Activated CD4-positive, alpha-beta T cell treated with anti-CD3 and anti-CD28 coated beads for 36 hours (primary cell): ENCODE data around the gene TMPRSS12. TPM values are rescaled to one million over a fixed set of nuclear protein-coding genes. Genes with fewer than 3 reads are reported as not detected.
"Not testable (repeated sequence)": the region's sequence is repeated elsewhere in the genome, so short reads cannot be mapped to it uniquely, and the experiment has no call there.

Experiments used
- ATAC-seq: fragments of 200-7000 bp; cut with Tn5 transposase; one replicate; pipeline ENCODE4 v1.10.0; 2021; ENCODE audit warnings: mild to moderate bottlenecking, moderate library complexity
- CTCF ChIA-PET: fragments of 350-600 bp; sonication (Branson Sonifier 250); formaldehyde crosslinking; loops from one replicate; lab custom pipeline; 2021; ENCODE audit warnings: antibody characterized with exemption; lab: Charles Lee
- POLR2A ChIA-PET: fragments of 350-600 bp; sonication (Branson Sonifier 250); formaldehyde crosslinking; loops from one replicate; lab custom pipeline; 2021; ENCODE audit warnings: antibody characterized with exemption, inconsistent platforms; lab: Charles Lee
- DNase-seq: peaks from one replicate; pipeline ENCODE4 v3.0.0-alpha.2; 2020
- H3K27ac Mint-ChIP-seq: one replicate; pipeline ENCODE4 v1.8.0; 2021; ENCODE audit warnings: mixed read lengths
- H3K27me3 Mint-ChIP-seq: one replicate; pipeline ENCODE4 v1.8.0; 2021; ENCODE audit warnings: mixed read lengths
- H3K36me3 Mint-ChIP-seq: one replicate; pipeline ENCODE4 v1.8.0; 2021; ENCODE audit warnings: low read depth, mixed read lengths
- H3K4me1 Mint-ChIP-seq: one replicate; pipeline ENCODE4 v1.8.0; 2021; ENCODE audit warnings: mixed read lengths
- H3K4me3 Mint-ChIP-seq: one replicate; pipeline ENCODE4 v1.8.0; 2021; ENCODE audit warnings: mild to moderate bottlenecking, moderate library complexity, mixed read lengths
- H3K9me3 Mint-ChIP-seq: one replicate; pipeline ENCODE4 v1.8.0; 2021; ENCODE audit warnings: low read depth, mixed read lengths
- intact Hi-C, 2 experiments: fragments of 100-400 bp; cut with DNase I in 1 of 2; cut with micrococcal nuclease in 1 of 2; formaldehyde crosslinking; loops; one replicate each; pipeline versions ENCODE4 v1.14.2 to v1.15.1; 2022 to 2024; cut with DNase I, micrococcal nuclease
- total RNA-seq, 2 experiments: library from RNA; stranded (reverse); gene quantifications; one replicate each; pipeline ENCODE4 v1.2.3, GENCODE V29; 2021

TMPRSS12 gene
- total RNA-seq, 2 experiments from 2014 or later = not detected

DNA sequence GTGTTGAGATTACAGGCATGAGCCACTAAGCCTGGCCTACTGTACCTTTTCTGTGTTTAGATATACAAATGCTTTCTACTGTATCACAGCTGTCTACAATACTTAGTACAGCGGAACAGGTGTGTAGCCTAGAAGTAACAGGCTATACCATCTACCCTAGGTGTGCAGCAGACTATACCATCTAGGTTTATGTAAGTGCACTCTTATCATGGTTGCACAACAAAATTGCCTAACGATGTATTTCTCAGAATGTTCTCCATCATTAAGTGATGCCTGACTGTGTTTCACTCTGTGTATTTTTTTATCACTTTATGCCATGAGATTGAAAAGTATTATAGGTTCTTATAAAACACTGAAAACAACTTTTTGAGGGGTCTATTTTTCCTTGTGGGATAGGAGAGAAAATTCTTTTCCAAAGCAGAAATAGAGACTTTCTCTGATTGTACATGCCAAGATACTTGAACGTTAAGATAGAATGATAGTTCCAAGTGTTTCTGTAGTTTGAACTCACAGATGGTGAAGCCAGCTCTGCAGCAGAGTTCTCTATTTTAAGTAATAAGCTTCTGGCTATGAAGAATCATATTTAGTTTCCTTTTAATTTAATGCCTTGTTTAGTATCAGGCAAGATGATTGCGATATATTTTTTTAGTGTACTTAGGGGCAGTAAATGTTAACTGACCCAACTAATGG, 17.0 kb downstream of the TMPRSS12 start:
- ATAC-seq = no peak
- H3K36me3 Mint-ChIP-seq = no peaks in the 10 kb centered on the region

DNA sequence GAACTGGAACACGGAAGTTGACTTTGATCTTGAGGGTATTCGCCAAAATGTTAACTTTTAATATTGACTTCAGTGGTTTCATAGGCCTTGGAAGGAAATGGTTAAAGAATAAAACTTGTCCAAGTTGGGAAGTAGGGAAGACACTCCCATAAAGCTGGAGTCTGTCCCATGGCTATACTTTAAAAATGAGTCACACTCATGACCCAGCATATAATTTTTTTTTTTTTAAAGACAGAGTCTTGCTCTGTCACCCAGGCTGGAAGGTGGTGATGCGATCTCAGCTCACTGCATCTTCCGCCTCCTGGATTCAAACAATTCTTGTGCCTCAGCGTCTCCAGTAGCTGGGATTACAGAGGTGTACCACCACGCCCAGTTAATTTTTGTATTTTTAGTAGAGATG, 19.6 kb downstream of the TMPRSS12 start:
- Mint-ChIP-seq H3K36me3 (peaks cover 3% of the 10 kb centered on the region), H3K4me1 (peaks cover 6% of the 10 kb centered on the region), H3K9me3 (peaks cover 12% of the 10 kb centered on the region), H3K4me3 (no peak overlapping the region), H3K27ac (no peak overlapping the region), H3K27me3 (no peaks in the 10 kb centered on the region)
- ChIA-PET POLR2A (no interaction called here), CTCF (interaction anchor here (1.3 kb wide), 1 partner anchor 47 kb away, joined by 5 read pairs; no protein-coding TSS in a partner anchor)
- intact Hi-C loops = no loop called here
- DNase-seq = no peak
- no peak for ATAC-seq

More for the DNA sequence above, 17.0 kb downstream of the TMPRSS12 start:
- POLR2A ChIA-PET = no interaction called here
- Mint-ChIP-seq H3K27ac (no peak overlapping the region), H3K4me1 (no peaks in the 10 kb centered on the region), H3K4me3 (no peak overlapping the region), H3K9me3 (peaks cover 3% of the 10 kb centered on the region), H3K27me3 (no peaks in the 10 kb centered on the region)
- CTCF ChIA-PET = interaction anchor here (1.1 to 1.3 kb wide), 2 partner anchors 14 to 34 kb away, joined by 3 to 6 read pairs; no protein-coding TSS in a partner anchor
- no peak for DNase-seq
- intact Hi-C loops = no loop called here

DNA sequence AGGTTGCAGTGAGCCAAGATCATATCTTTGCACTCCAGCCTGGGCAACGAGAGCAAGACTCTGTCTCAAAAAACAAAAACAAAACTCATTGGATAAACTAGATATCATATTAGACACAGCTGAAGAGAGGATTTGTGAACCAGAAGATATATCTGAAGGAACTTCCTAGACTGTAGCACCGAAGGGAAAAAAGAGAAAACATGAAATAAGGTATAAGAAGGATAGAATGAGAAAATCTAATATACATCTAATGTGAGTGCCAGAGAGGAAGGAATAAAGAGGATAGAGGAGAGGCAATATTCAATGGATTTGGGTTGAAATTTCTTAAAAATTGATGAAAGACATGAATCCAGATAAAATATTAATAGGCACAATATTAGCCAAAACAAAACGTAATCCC, 22.5 kb downstream of the TMPRSS12 start:
- ATAC-seq (no peak), DNase-seq (no peak)
- H3K36me3 Mint-ChIP-seq = peaks cover 3% of the 10 kb centered on the region
- peaks cover 19% of the 10 kb centered on the region for H3K4me1 Mint-ChIP-seq
- H3K4me3 Mint-ChIP-seq = no peak overlapping the region
- ChIA-PET POLR2A (no interaction called here), CTCF (no interaction called here)
- no peak overlapping the region for H3K27ac Mint-ChIP-seq
- no peaks in the 10 kb centered on the region for H3K27me3 Mint-ChIP-seq
- H3K9me3 Mint-ChIP-seq = peaks cover 17% of the 10 kb centered on the region
- intact Hi-C loops = no loop called here

DNA sequence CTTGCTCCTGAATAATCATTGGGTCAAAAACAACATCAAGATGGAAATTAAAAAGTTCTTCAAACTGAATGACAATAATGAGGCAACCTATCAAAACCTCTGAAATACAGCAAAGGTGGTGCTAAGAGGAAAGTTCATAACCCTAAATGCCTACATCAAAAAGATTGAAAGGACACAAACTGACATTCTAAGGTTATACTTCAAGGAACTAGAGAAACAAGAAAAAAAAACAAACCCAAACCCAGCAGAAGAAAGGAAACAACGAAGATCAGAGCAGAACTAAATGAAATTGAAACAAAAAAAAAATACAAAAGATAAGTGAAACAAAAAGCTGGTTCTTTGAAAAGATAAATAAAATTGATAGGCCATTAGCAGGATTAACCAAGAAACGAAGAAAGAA, 26.2 kb downstream of the TMPRSS12 start:
- H3K36me3 Mint-ChIP-seq, CTCF ChIA-PET, ATAC-seq, intact Hi-C loops, H3K27me3 Mint-ChIP-seq, DNase-seq, H3K4me3 Mint-ChIP-seq: not testable (repeated sequence)
- H3K4me1 Mint-ChIP-seq = peaks cover 19% of the 10 kb centered on the region
- POLR2A ChIA-PET = interaction anchor here (0.6 kb wide), 1 partner anchor 103 kb away, joined by 5 read pairs; no protein-coding TSS in a partner anchor
- peak overlapping the region; percentile 11 for H3K27ac Mint-ChIP-seq
- H3K9me3 Mint-ChIP-seq = peaks cover 17% of the 10 kb centered on the region

DNA sequence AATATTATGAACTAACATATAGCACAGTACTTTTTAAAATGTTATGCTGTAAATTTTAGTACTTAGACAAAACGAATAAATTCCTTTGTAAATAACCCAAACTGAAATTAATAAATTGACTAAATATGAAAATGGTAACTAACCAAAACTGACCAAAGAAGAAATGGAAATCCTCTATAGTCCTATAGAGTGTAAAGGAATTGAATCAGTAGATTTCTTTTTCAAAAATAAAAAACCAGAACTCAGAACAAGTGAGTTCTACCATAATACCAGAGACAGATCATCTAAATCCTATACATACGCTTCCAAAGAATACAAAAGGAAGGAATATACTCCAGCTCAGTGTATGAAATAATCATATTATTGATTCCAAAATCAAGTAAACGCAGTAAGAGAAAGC, 39.8 kb downstream of the TMPRSS12 start:
- ATAC-seq (no peak), DNase-seq (no peak)
- Mint-ChIP-seq H3K36me3 (no peaks in the 10 kb centered on the region), H3K9me3 (peaks cover 7% of the 10 kb centered on the region), H3K4me1 (no peaks in the 10 kb centered on the region), H3K27ac (no peak overlapping the region), H3K4me3 (no peak overlapping the region), H3K27me3 (no peaks in the 10 kb centered on the region)
- CTCF ChIA-PET = interaction anchor here (0.6 to 0.7 kb wide), 2 partner anchors 14 to 363 kb away, joined by 3 read pairs; no protein-coding TSS in a partner anchor
- POLR2A ChIA-PET = no interaction called here
- intact Hi-C loops = no loop called here

DNA sequence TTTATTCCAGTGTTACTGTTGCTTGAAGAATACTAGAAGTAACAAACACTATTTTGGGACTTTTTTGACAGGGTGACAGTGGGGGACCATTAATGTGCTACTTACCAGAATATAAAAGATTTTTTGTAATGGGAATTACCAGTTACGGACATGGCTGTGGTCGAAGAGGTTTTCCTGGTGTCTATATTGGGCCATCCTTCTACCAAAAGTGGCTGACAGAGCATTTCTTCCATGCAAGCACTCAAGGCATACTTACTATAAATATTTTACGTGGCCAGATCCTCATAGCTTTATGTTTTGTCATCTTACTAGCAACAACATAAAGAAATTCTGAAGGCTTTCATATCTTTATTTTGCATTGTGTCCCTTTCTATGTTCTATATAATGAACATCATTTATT, 44.5 kb downstream of the TMPRSS12 start:
- Mint-ChIP-seq H3K9me3 (peaks cover 4% of the 10 kb centered on the region), H3K27ac (no peak overlapping the region), H3K4me3 (no peak overlapping the region), H3K27me3 (no peaks in the 10 kb centered on the region), H3K4me1 (no peaks in the 10 kb centered on the region), H3K36me3 (no peaks in the 10 kb centered on the region)
- ATAC-seq = no peak
- intact Hi-C loops = no loop called here
- POLR2A ChIA-PET = no interaction called here
- DNase-seq = no peak
- CTCF ChIA-PET = no interaction called here

DNA sequence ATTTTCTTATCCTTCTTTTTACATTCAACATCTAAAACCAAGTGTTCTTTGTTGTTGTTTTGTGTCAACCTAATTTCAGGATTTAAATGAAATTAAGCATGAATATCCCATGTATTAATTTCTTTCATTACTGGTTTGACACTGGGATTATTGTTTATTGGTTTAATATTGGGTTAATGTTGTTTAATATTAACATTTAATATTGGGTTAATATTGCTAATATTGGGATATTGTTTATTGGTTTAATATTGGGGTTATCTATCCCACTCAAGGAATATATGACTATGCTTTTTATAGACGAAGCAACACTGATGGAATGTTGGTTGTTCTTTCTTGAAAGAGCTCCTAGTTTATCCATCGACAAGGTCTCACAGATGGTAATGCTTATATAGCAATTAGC, 45.9 kb downstream of the TMPRSS12 start:
- Mint-ChIP-seq H3K4me1 (no peaks in the 10 kb centered on the region), H3K27ac (no peak overlapping the region), H3K36me3 (no peaks in the 10 kb centered on the region), H3K4me3 (no peak overlapping the region), H3K9me3 (no peaks in the 10 kb centered on the region), H3K27me3 (no peaks in the 10 kb centered on the region)
- CTCF ChIA-PET = interaction anchor here (1.0 to 1.3 kb wide), 3 partner anchors 9 to 59 kb away, joined by 3 read pairs; no protein-coding TSS in a partner anchor
- POLR2A ChIA-PET = no interaction called here
- intact Hi-C loops = no loop called here
- DNase-seq (no peak), ATAC-seq (no peak)

DNA sequence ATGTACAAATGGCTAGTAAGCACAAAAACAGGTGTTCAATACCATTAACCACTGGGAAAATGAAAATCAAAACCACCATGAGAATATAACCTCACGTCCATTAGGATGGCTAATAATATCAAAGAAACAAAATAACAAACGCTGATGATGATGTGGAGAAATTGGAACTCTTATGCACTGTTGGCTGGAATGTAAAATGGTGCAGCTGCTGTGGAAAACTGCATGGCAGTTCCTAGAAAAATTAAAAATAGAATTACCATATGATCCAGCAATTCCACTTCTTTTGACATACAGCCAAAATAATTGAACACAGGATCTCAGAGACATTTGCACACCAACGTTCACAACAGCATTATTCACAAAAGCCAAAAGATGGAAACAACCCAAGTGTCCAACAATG, 51.5 kb downstream of the TMPRSS12 start:
- ChIA-PET CTCF (no interaction called here), POLR2A (no interaction called here)
- ATAC-seq (no peak), DNase-seq (no peak)
- Mint-ChIP-seq H3K9me3 (no peaks in the 10 kb centered on the region), H3K36me3 (no peaks in the 10 kb centered on the region), H3K27ac (no peak overlapping the region), H3K4me1 (no peaks in the 10 kb centered on the region), H3K4me3 (no peak overlapping the region), H3K27me3 (no peaks in the 10 kb centered on the region)
- intact Hi-C loops = no loop called here

DNA sequence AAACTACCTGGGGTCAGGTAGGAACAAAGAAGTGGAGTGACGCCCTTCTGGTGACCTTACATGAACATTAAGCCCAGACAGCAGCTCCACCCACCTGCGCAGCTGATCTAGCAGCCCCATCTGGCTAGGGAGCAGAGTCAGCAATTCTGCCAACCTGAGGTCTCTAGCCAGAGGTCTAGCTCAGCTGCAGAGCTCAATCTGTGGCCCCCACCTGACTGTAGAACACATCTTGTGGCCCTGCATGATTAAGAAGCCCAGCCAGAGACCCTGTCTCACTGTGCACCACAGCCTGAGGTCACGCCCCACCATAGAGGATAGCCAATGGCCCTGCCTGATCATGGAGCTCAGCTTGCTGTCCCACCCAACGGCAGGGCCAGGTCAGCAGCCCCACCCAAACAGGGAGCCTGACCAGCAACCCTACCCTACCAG, 59.0 kb downstream of the TMPRSS12 start:
- CTCF ChIA-PET = interaction anchor here (0.5 to 1.4 kb wide), 2 partner anchors 27 to 400 kb away, joined by 3 to 4 read pairs; no protein-coding TSS in a partner anchor

DNA sequence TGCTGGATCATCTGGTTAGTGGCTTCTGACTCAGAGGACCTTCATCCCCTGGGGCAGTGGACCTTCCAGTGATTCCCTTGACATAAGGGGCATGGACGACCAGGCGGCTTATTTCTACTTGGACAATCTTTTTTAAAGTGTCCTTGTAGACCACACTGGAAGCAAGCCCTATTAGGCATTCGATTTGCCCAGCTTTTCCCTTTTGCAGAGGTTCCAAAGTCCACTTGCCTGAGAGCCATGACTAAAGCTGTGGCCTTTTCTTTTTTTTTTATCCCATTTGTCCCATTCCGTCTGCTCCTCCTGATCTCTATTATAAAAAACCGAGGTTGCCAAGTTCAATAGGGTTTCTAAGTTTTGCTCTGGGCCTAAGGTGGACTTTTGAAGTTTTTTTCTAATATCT, 65.8 kb downstream of the TMPRSS12 start:
- H3K9me3 Mint-ChIP-seq = peaks cover 19% of the 10 kb centered on the region
- POLR2A ChIA-PET, H3K36me3 Mint-ChIP-seq, H3K27me3 Mint-ChIP-seq, CTCF ChIA-PET, ATAC-seq, H3K4me3 Mint-ChIP-seq, intact Hi-C loops, H3K27ac Mint-ChIP-seq, H3K4me1 Mint-ChIP-seq, DNase-seq: not testable (repeated sequence)

More for the DNA sequence above, 59.0 kb downstream of the TMPRSS12 start:
- Mint-ChIP-seq H3K36me3 (no peaks in the 10 kb centered on the region), H3K4me3 (no peak overlapping the region), H3K27ac (no peak overlapping the region), H3K9me3 (no peaks in the 10 kb centered on the region), H3K27me3 (no peaks in the 10 kb centered on the region), H3K4me1 (no peaks in the 10 kb centered on the region)
- ATAC-seq (no peak), DNase-seq (no peak)
- intact Hi-C loops = no loop called here
- POLR2A ChIA-PET = interaction anchor here (0.7 kb wide), 1 partner anchor 10 kb away, joined by 3 read pairs; no protein-coding TSS in a partner anchor

DNA sequence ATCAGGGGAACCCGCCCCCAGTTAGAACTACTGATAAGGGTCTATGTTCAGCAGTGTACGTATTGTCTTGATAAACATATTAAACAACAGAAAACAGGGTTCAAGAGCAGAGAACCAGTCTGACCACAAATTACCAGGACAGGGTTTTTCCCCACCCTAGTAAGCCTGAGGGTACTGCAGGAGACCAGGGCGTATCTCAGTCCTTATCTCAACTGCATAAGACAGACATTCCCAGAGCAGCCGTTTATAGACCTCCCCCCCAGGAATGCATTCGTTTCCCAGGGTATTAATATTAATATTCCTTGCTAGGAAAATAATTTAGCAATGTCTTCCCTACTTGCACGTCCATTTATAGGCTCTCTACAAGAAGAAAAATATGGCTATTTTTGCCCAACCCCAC, 69.6 kb downstream of the TMPRSS12 start:
- H3K27me3 Mint-ChIP-seq, DNase-seq, intact Hi-C loops, CTCF ChIA-PET, ATAC-seq, H3K4me1 Mint-ChIP-seq, H3K27ac Mint-ChIP-seq, H3K4me3 Mint-ChIP-seq: not testable (repeated sequence)
- POLR2A ChIA-PET = interaction anchor here (0.6 kb wide), 1 partner anchor 112 kb away, joined by 3 read pairs; no protein-coding TSS in a partner anchor
- Mint-ChIP-seq H3K36me3 (peaks cover 13% of the 10 kb centered on the region), H3K9me3 (peaks cover 36% of the 10 kb centered on the region)

DNA sequence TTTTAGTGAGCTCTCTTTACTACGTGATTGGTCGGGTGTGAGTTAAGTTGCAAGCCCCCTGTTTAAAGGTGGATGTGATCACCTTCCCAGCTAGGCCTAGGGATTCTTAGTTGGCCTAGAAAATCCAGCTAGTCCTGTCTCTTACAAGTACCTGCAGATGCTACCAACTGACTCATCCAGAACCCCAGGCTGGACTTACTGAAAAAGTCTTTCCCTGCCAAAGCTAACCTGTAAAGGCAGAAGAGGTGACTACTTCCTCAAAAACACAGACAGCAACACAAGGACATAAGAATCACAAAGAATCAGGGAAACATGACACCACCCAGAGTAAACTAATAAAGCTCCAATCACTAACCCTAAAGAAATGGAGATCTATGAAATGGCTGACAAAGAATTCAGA, 70.5 kb downstream of the TMPRSS12 start:
- H3K27me3 Mint-ChIP-seq = no peaks in the 10 kb centered on the region
- H3K9me3 Mint-ChIP-seq = peaks cover 41% of the 10 kb centered on the region
- intact Hi-C loops = no loop called here
- POLR2A ChIA-PET = no interaction called here
- CTCF ChIA-PET = no interaction called here
- DNase-seq (no peak), ATAC-seq (no peak)
- H3K4me1 Mint-ChIP-seq = no peaks in the 10 kb centered on the region
- no peak overlapping the region for H3K4me3 Mint-ChIP-seq
- H3K27ac Mint-ChIP-seq = no peak overlapping the region
- H3K36me3 Mint-ChIP-seq = peaks cover 15% of the 10 kb centered on the region
